ENCODE results near the gene OR8B2.

The OR8B2 gene, protein sequence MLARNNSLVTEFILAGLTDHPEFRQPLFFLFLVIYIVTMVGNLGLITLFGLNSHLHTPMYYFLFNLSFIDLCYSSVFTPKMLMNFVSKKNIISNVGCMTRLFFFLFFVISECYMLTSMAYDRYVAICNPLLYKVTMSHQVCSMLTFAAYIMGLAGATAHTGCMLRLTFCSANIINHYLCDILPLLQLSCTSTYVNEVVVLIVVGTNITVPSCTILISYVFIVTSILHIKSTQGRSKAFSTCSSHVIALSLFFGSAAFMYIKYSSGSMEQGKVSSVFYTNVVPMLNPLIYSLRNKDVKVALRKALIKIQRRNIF

DNA sequence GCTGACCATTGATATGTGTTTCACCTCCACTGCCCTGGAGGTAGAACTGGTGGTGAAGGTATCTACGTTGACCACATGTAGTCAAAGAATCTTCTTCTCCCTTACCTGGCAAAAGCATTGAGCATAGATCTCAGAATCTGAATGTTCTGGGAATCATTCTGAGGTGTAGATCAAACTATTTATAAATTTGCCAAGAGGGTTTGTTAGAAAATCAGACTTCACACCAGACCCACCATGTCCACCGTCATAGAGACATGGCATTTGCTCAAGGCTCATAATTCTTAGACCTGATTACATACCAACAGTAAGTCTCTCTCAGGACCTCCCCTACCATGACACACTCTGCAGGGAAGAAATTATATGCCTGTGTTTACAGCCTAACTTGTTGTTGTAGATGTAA lies at the start of gene OR8B2:
Gene OR8B2 (minus strand): TSS at position 101 of the 400 bp plus-strand sequence. CDS start 1,156 bp downstream, outside the sequence.
- ChIA-PET CTCF (interaction anchor here (0.6 kb wide), 1 partner anchor 48 kb away, joined by 4 read pairs; no protein-coding TSS in a partner anchor), POLR2A (no interaction called here)
- DNase-seq (ENCODE audit: extremely low spot score) = no peak
- no peak for TF ChIP-seq SP1 (IDR thresholded peaks at IDR 0.05)
- no peak for TF ChIP-seq L3MBTL2 (conservative IDR thresholded peaks at IDR 0.05)
- no peak for TF ChIP-seq ZNF384 (IDR thresholded peaks at IDR 0.05)
- TF ChIP-seq FOXK2 (IDR thresholded peaks at IDR 0.05) = no peak
- TF ChIP-seq LEF1 (IDR thresholded peaks at IDR 0.05; ENCODE audit: borderline replicate concordance) = no peak
- TF ChIP-seq ARNT (IDR thresholded peaks at IDR 0.05) = no peak
- TF ChIP-seq BHLHE40 (IDR thresholded peaks at IDR 0.05; ENCODE audit: borderline replicate concordance) = no peak
- no peak for TF ChIP-seq FOXA1 (IDR thresholded peaks at IDR 0.05)
- TF ChIP-seq SUZ12 (IDR thresholded peaks at IDR 0.05) = no peak
- no peak for TF ChIP-seq ELF4 (IDR thresholded peaks at IDR 0.05)
- TF ChIP-seq, protein P1, sequence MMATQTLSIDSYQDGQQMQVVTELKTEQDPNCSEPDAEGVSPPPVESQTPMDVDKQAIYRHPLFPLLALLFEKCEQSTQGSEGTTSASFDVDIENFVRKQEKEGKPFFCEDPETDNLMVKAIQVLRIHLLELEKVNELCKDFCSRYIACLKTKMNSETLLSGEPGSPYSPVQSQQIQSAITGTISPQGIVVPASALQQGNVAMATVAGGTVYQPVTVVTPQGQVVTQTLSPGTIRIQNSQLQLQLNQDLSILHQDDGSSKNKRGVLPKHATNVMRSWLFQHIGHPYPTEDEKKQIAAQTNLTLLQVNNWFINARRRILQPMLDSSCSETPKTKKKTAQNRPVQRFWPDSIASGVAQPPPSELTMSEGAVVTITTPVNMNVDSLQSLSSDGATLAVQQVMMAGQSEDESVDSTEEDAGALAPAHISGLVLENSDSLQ (IDR thresholded peaks at IDR 0.05) = no peak
- TF ChIP-seq CTBP1 (IDR thresholded peaks at IDR 0.05; ENCODE audit: borderline replicate concordance) = no peak
- no peak for TF ChIP-seq NFRKB (IDR thresholded peaks at IDR 0.05)
- no peak for TF ChIP-seq FOXM1 (IDR thresholded peaks at IDR 0.05; ENCODE audit: borderline replicate concordance)
- no peak for TF ChIP-seq HDGF (IDR thresholded peaks at IDR 0.05; ENCODE audit: borderline replicate concordance)
- no peak for TF ChIP-seq TARDBP (IDR thresholded peaks at IDR 0.05)

DNA sequence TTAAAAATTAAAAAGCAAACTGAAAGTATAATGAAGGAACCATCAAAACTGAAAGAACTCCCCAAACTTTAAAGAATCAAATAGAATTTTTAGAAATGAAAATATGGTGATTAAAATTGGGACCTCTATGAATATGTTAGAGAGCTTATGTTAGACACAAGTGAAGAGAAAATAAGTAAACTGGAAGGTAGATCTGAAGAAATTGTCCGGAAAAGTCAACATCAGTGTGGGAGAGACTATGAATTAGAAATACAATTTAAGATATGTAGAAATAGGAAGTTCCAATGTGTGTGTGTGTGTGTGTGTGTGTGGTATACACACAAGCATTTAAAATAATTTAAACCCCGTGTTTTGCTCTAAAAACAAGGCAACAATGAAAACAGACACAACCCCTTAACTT lies 45.3 kb upstream of the OR8B2 start:
- ChIA-PET CTCF (interaction anchor here (1.1 kb wide), 1 partner anchor 31 kb away, joined by 3 read pairs; no protein-coding TSS in a partner anchor), POLR2A (no interaction called here)
- TF ChIP-seq ARNT (IDR thresholded peaks at IDR 0.05) (no peak), ELF4 (IDR thresholded peaks at IDR 0.05) (no peak), TARDBP (IDR thresholded peaks at IDR 0.05) (no peak), SP1 (IDR thresholded peaks at IDR 0.05) (no peak), L3MBTL2 (conservative IDR thresholded peaks at IDR 0.05) (no peak), LEF1 (IDR thresholded peaks at IDR 0.05; ENCODE audit: borderline replicate concordance) (no peak)
- no peak for DNase-seq (ENCODE audit: extremely low spot score)

DNA sequence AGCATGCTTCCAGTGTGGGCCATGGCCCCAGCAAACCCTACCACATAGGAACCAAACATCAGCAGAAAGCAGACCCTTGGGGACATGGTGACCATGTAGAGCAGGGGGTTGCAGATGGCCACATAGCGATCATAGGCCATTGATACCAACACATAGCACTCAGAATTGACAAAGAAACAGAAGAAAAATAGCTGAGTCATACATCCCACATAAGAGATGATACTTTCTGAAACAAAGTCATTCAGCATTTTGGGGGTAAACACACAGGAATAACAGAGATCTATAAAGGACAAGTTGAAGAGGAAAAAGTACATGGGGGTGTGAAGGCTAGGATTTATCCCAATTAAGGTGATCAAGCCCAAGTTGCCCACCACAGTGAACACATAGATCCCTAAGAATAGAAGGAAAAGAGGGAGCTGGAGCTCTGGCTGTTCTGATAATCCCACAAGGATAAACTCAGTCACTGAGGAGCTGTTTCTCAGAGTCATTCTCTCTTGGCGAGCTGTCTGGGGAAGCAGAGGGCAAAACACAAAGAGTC lies 40.2 kb upstream of the OR8B2 start, which contains the start of gene OR8B4:
Gene OR8B4 (minus strand): TSS at position 488 of the 538 bp plus-strand sequence. CDS start 0 bp downstream, at position 488.
- CTCF ChIA-PET = no interaction called here

DNA sequence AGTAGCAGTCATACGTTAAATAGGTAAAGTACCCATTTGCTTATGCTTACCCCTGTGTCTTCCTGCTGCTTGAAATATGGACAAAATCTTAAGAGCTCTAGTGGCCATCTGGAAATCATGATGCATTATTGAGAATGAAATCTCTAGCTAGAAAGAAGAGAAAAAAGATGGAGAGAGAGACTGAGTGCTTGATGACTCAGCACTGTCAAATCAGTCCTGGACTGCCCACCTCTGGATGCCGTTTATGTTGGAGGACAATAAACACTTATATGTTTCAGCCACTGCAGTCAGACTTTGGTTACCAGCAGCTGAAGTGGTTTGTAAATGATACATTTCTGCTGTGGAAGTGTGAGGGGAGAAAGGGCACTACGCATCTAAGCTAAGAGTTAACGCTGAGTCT lies 36.7 kb upstream of the OR8B2 start:
- CTCF ChIA-PET = interaction anchor here (0.6 kb wide), 1 partner anchor 359 kb away, joined by 8 read pairs; no protein-coding TSS in a partner anchor
- POLR2A ChIA-PET = no interaction called here
- DNase-seq (ENCODE audit: extremely low spot score) = no peak
- TF ChIP-seq SUZ12 (IDR thresholded peaks at IDR 0.05) = no peak
- TF ChIP-seq CTBP1 (IDR thresholded peaks at IDR 0.05; ENCODE audit: borderline replicate concordance) = no peak
- no peak for TF ChIP-seq NFRKB (IDR thresholded peaks at IDR 0.05)
- no peak for TF ChIP-seq HDGF (IDR thresholded peaks at IDR 0.05; ENCODE audit: borderline replicate concordance)
- TF ChIP-seq ZNF384 (IDR thresholded peaks at IDR 0.05) = no peak
- no peak for TF ChIP-seq LEF1 (IDR thresholded peaks at IDR 0.05; ENCODE audit: borderline replicate concordance)
- no peak for TF ChIP-seq L3MBTL2 (conservative IDR thresholded peaks at IDR 0.05)
- no peak for TF ChIP-seq ARNT (IDR thresholded peaks at IDR 0.05)
- no peak for TF ChIP-seq ELF4 (IDR thresholded peaks at IDR 0.05)
- TF ChIP-seq SP1 (IDR thresholded peaks at IDR 0.05) = no peak
- TF ChIP-seq FOXK2 (IDR thresholded peaks at IDR 0.05) = no peak
- TF ChIP-seq, protein P1 (IDR thresholded peaks at IDR 0.05) = no peak

More for the DNA sequence above, 40.2 kb upstream of the OR8B2 start, which contains the start of gene OR8B4:
- POLR2A ChIA-PET = no interaction called here
- DNase-seq (ENCODE audit: extremely low spot score) = no peak
- TF ChIP-seq NFRKB (IDR thresholded peaks at IDR 0.05) = no peak
- TF ChIP-seq BHLHE40 (IDR thresholded peaks at IDR 0.05; ENCODE audit: borderline replicate concordance) = no peak
- no peak for TF ChIP-seq FOXM1 (IDR thresholded peaks at IDR 0.05; ENCODE audit: borderline replicate concordance)
- no peak for TF ChIP-seq ZNF384 (IDR thresholded peaks at IDR 0.05)
- no peak for TF ChIP-seq L3MBTL2 (conservative IDR thresholded peaks at IDR 0.05)
- no peak for TF ChIP-seq SP1 (IDR thresholded peaks at IDR 0.05)
- no peak for TF ChIP-seq SUZ12 (IDR thresholded peaks at IDR 0.05)
- TF ChIP-seq ARNT (IDR thresholded peaks at IDR 0.05) = no peak
- no peak for TF ChIP-seq FOXK2 (IDR thresholded peaks at IDR 0.05)
- TF ChIP-seq CTBP1 (IDR thresholded peaks at IDR 0.05; ENCODE audit: borderline replicate concordance) = no peak
- TF ChIP-seq ELF4 (IDR thresholded peaks at IDR 0.05) = no peak
- TF ChIP-seq, protein P1 (IDR thresholded peaks at IDR 0.05) = no peak
- no peak for TF ChIP-seq FOXA1 (IDR thresholded peaks at IDR 0.05)

DNA sequence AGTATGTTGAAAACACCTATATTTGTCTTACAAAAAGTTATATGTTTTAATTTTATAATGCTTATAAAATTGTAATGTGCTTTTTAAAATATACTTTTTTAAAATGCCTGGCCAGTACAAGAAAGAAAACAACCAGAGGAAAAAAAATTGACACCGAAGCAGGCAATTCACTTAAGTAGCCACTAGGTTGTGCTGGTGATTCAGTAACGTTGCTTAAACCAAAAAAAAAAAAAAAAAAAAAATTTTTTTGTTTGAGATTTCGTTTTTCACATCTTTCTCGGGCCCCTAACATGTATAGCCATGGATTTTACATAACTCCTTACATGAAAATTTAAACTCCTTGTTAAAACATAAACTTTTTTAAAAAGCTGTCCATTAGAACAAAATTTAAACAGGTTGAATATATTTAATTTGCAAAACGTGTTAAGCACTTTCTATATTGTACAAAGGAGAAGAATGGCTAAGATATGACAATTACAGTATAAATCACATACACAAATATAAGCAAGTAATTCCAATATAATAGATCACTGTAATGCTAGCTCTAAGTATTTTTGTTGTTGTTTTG lies 31.1 kb upstream of the OR8B2 start:
- POLR2A ChIA-PET = no interaction called here
- CTCF ChIA-PET = interaction anchor here (0.6 to 1.6 kb wide), 4 partner anchors 13 to 209 kb away, joined by 4 to 8 read pairs (median 6); no protein-coding TSS in a partner anchor
- TF ChIP-seq ZNF384 (IDR thresholded peaks at IDR 0.05) = peak; percentile 86
- no peak for TF ChIP-seq BHLHE40 (IDR thresholded peaks at IDR 0.05; ENCODE audit: borderline replicate concordance)
- TF ChIP-seq FOXA1 (IDR thresholded peaks at IDR 0.05) = no peak
- no peak for DNase-seq (ENCODE audit: extremely low spot score)

DNA sequence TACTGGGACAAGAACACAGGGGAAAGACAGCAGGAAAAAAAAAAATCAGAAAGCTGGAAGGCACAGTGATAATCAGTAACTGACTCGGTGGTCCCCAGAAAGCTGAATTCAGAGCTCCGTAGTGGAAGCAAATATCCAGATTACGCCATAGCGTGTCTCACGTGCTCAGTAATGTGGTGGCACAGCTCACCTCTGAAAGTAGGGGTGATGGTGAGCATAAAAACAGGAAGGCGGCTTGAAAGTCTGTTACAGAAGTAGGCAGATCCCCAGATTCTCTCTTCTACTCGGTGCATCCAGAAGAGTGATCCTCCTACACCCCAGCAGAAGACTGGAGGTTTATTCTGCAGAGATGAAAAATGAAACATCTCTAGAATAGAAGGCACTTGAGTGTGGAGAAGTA lies 25.6 kb upstream of the OR8B2 start:
- no peak for DNase-seq (ENCODE audit: extremely low spot score)
- TF ChIP-seq FOXM1 (IDR thresholded peaks at IDR 0.05; ENCODE audit: borderline replicate concordance) (no peak), ELF4 (IDR thresholded peaks at IDR 0.05) (no peak), NFRKB (IDR thresholded peaks at IDR 0.05) (no peak)
- TF ChIP-seq, protein P1 (IDR thresholded peaks at IDR 0.05) = no peak
- POLR2A ChIA-PET = no interaction called here
- CTCF ChIA-PET = no interaction called here
